ENCODE measurements around the gene LUZP2.

LUZP2 gene

DNA sequence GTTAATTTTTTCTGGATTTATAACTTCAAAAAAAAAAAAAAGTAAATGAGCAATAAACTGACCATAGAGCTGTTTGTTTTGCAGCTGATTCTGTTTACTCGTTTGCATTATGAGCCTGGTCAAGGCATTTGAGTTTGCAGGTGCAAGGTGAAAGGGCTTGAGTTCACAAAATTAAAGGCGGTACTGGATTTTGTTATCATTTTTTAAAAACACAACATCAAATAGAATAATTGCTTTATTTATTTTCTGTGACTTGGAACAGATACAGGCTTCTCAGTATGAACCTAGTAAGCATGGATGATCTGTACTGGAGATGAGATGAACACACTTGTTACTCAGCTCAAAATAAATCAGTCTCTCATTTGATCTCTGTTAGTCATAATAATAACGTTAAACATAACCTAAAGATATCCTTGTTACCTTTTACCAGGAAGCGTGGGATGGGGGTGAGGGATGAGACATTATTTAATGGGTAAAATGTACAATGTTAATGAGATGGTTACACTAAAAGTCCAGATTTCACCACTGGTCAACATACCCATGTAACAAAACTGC is 137.8 kb downstream of the LUZP2 start:
- DNase-seq (ENCODE audit: low read depth in 2 of 2) = no peak

DNA sequence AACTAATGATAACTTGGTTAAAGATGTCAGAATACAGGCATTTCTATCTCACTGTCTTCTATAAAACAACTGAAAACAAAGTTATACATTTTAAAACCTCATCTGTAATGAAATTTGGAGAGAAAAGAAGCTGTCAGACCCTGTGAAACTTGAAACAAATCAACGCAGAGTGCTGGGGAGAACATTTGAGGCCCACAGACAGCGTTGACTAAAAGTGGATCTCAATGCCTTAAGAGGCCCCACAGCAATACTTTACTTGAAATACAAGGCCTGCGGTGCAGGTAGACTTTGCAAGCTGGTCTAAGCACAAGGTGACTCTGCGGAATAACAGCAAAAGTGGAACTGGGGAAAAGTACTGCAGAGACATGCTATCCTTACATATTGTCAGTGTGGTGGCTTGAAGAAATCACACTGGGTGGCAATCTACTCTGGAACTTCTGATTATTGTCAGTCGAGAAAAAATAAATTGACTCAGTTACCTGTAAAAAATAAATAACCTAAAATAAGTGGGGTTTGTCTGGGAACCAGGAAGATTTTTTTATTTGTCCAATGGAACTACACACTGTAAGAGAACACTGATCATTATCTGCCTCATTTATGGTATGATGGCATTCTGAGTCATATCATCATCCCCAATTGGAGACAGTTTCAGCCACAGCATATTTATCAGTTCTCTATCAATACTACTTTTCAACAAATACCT is 138.9 kb downstream of the LUZP2 start:
- DNase-seq (ENCODE audit: low read depth in 2 of 2) = no peak

DNA sequence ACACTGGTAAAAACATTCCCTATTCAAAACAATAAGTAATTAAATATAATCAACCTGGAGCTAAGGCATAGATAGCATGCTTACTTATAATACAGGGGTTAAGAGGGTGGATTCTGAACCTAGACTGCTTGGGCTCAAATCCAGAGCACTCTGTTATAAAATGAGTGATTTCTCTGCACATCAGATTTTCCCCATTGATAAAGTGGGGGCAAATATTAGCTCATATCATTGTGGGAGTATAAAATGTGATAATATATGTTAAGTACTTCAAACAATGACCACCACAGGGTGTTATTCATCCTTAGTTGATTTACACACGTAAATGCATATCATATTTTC is 139.4 kb downstream of the LUZP2 start:
- no peak for DNase-seq (ENCODE audit: low read depth in 2 of 2)

DNA sequence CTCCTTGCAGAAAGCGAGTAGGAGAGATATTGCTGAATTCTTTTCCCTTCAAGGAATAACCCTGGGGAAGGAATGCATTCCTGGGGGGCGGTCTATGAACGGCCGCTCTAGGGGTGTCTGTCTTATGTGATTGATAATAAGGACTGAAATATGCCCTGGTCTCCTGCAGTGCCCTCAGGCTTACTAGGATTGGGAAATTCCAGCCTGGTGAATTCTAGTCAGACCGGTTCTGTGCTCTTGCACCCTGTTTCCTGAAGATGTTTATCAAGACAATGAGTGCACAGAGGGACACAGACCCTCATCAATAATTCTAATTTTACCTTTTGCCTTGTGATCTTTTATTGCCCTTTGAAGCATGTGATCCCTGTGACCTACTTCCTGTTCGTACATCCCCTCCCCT is 140.7 kb downstream of the LUZP2 start:
- DNase-seq (ENCODE audit: low read depth in 2 of 2) = no peak

DNA sequence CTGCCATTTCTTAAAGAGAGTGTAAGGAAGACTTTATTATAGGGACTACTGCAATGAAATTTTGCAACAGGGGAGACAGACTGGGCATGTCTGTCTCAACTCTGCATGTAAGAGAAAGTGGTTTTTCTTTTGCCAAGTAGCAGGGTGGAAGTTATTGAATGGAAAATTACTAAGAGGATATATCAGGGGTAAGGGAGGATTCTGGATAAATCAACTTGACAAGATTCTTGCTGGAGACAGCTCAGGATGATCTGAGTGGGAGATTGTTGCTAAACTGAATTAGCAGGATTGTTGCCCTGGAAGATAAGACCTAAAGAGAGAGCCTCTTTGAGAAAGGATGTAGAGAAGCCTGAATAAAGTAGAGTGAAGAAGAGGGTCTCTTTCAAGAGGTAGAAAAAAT is 145.8 kb downstream of the LUZP2 start:
- DNase-seq (ENCODE audit: low read depth in 2 of 2) = no peak

DNA sequence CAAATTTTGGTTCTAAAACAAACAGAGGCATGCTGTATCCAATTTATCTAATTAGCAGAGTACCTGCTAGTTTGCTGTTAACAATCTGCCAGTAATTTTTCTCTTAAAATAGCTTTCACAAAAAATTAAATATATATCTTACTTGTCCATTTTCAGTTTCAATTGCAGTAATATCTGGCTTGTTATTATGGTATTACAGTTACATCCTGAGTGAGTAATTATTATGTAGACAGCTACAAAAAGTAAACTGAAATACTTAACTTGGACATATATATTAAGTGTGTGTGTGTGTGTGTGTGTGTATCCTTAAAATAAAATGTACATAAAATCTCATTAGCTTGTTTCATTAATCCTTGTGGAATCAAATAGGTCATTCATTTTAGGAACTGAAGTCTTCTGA is 148.7 kb downstream of the LUZP2 start:
- DNase-seq (ENCODE audit: low read depth in 2 of 2) = no peak

DNA sequence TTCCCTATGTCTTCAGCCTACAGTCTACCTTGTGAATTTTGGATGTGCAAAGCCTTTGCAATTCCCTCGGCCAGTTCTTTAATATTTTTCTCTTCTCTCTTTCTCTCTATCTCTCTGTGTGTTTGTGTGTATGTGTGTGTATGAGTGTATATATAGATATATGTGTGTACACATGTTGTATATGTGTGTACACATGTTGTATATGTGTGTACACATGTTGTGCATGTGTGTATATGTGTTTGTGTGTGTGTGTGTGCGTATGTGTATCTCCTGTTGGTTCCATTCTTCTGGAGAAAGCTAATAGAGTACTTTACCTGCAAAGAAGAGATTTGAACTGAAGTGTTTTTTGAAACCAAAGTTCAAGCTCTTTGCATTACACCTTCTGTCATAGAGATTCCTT is 155.0 kb downstream of the LUZP2 start:
- no peak for DNase-seq (ENCODE audit: low read depth in 2 of 2)

DNA sequence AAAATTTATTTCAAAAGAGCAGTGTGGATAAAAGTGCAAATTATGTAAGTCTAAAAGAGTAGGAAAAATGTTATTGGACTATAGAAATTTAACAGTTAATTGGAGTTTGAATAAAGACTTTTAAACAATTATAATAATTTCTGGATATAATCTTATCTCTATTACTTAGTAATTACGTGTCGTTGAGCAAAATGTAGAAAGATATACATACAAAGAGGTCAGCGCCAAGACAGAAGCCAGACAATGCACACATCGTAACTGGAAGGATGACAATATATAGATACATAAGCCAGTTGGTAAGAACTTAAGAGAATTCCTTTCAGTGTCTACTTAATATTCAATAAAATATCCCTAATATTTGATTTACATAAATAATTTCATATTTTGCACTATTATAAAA is 157.0 kb downstream of the LUZP2 start:
- no peak for DNase-seq (ENCODE audit: low read depth in 2 of 2)

DNA sequence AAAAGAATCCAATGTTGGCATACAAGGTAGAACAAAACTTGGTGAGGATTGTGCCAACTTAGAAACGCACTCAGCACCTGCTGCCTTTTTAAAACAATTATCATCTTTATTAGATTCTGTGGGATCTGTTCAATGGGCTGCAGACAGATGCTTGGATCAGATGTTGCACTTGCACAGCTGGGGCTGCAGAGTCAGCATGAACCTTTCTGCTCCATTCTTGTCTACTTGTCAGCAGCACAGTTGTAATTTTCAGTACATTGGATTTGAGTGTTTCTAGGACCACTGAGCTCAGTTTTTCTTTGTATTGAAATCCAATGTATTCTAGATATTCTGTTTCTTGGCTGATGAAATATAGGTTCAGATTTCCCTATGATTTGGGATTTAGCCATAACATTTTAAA is 164.5 kb downstream of the LUZP2 start:
- no peak for DNase-seq (ENCODE audit: low read depth in 2 of 2)

DNA sequence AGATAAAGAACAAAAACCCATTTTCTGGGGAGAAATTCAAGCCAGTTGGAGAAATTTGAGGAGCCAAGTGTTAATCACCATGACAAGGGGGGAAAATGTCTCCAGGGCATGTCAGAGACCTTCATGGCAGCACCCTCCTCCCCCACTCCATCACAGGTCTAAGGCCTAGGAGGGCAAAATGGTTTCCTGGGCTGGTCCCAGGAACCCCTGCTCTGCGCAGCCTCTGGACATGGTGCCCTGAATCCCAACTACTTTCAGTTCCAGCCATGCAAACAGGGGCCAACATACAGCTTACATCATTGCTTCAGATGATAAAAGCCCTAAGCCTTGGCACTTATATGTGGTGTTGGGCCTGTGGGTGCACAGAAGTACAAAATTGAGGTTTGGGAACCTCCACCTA is 167.5 kb downstream of the LUZP2 start:
- no peak for DNase-seq (ENCODE audit: low read depth in 2 of 2)

DNA sequence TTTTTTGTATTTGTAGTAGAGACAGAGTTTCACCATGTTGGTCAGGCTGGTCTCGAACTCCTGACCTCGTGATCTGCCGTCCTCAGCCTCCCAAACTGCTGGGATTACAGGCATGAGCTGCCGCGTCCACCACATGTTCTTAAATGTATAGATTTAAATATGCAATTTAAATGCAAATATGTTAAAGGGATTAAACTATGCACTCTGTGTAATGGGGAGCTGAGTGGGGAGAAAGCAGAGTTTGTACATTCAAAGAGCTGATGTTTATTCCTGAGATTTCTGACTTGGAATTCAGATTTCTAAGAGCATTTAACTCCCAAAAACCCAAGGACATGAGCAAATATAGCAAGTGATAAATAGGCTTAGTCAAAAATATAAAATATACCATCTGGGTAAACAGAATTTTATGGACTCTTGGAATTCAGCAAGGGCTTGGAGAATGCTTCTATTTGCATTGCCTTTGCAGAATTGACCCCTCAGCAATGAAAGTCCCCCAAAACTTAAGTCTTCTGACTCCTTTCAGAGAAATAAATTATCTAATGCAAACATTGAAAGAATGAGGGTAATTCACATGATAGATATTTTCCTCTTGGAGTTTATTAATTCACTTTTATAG is 170.6 kb downstream of the LUZP2 start:
- DNase-seq (ENCODE audit: low read depth in 2 of 2) = no peak

DNA sequence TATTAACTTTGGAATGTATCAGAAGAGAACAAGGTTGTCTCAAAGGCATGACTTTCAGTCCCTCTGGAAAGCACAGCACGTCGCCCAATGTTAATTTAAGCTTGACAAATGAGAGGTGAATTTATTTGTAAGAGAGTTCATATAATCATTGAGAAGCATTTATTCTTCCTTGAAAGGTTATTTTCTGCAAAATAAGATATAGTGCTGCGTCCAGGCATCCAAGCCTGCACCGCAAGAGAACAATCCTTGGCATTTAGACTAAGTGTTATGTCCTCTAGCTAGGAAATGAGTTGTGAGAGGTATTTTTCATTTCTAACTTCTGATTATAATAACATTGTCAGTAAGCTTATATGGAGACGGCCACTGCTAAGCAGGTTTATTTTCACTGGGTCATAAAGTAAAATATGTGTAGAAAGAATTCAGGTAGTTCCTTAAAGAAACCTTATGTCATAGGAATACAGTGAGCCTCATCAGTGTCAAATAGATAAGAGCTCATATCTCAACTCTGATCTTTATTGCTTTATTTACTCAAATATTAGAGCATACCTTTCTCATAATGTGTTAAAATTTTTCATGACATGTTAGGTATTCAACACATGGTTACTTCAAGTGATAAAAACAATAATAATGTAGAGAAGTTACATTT is 182.0 kb downstream of the LUZP2 start:
- no peak for DNase-seq (ENCODE audit: low read depth in 2 of 2)

DNA sequence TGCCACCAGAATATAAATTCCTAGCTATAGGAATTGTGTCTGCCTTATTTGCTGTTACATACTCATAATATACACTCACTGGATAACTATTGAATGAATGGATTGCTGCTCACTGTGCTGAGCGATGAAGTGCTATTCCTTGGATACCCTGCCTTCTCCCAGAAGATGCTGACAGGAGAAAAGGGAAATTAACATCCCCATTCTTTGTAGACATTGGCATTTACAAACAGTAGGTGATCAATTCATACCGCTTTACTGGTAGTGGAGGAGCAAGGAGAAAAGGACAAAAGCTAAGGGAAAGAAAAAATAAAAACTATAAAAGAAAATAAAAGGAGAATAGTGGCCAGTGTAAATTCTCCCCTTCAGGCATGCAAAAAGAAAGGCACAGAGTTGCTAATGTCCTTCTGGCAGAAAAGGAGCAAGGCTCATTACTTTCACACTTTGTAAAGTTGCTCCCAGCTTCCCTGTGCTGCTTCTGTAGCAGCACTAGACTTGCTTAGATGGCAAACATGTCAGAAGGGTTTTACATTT is 183.0 kb downstream of the LUZP2 start:
- no peak for DNase-seq (ENCODE audit: low read depth in 2 of 2)

DNA sequence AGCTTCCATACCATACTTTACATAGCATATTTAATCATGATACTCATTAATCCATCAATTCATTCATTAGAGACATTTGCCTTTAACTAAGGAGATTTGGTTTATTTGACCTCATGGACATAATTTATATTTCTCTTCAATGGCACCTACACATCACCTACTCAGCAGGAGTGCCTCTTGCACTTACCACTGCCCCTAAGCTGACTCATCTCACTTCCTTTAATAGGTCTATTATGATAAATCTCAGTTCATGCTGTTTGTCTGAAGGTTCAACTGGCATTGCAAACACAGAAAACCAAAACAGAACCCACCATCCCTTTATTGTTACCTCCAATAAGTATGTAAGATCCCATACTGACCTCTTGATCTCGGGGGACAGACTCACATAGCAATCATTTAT is 186.7 kb downstream of the LUZP2 start:
- DNase-seq (ENCODE audit: low read depth in 2 of 2) = no peak

DNA sequence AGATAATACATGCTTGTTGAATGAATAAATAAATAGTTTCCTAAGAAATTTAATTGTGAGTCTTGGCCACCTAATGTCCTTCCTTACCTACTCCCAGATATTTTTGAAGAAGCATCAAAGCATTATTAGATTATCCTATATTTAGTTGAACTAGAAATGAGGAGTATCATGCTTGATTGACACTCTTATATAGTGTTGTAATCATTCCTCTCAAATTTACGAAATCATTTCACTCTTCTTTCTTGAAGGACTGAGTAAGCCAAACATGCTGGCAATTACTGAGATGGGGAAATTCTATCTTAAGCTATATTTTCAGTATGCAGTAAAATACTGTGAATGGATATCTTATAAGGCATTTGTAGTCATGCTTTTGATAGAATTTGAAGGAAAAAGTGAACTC is 189.0 kb downstream of the LUZP2 start:
- DNase-seq (ENCODE audit: low read depth in 2 of 2) = no peak

DNA sequence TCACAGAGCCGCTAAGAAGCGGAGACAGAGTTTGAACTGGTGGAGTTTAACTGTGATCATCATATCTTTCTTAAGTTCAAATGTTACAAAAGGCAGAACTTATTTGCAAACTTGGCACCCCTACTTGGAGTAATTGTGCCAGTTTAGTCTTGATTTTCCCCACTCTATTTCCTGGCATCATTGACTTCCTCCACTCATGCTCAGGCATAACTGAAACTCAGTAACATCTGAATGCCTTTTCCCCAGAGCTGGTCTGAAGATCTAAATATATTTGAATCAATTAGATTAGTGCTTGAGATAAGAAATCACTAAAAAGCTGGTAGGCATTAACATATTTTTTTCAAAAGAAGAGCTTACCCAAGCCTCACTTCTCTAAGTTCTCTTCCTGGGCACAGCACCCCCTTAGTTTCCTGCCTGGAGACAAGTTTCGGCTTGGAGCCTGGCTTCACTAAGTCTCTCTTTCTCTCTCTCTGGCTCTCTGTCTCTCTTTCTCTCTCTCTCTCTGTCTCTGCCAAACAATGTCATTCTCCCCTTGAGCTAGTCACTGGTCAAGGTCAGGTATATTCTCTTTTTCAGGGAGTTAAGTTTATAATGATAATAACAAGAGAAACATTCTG is 190.8 kb downstream of the LUZP2 start:
- DNase-seq (ENCODE audit: low read depth in 2 of 2) = no peak

DNA sequence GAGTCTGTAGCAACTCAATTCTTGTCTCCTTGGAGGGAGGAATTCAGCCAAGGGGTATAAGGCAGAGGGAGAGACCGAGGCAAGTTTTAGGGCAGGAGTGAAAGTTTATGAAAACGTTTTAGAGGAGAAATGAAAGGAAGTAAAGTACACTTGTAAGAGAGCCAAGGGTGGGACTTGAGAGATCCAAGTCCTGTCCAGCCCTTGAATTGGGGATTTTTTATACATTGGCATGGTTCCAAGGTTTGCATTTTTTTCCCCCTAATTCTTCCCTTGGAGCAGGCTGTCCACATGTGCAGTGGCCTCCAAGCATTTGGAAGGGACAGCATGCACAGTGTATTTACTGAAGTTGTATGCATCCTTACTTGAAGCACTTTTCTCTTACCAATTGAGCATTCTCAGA is 192.1 kb downstream of the LUZP2 start:
- DNase-seq (ENCODE audit: low read depth in 2 of 2) = no peak

DNA sequence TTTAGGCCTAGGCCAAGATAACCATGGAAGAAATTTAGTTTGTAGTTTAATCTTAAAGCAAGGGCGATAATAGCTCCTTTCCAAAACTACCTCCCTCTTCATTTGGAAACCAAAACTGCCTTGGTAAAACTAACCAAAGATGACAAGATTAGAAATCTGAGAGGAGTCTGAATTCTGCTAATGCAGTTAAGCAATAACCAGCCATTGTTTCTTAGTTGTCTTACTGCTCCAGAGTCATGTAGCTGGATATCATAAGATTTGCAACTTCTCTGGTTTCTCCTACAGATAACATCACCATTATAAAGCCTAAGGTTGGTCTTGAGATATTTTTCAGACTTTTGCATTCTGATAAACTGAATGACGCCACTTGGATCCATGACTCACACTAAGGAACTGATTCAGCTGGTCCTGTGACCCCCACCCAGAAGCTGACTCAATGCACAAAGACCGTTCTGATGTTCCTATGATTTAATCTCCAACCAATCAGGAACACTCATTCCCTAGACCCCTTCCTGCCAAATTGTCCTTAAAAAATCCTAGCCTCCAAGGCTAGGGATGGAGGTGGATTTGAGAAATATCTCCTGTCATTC is 200.8 kb downstream of the LUZP2 start:
- no peak for DNase-seq (ENCODE audit: low read depth in 2 of 2)

DNA sequence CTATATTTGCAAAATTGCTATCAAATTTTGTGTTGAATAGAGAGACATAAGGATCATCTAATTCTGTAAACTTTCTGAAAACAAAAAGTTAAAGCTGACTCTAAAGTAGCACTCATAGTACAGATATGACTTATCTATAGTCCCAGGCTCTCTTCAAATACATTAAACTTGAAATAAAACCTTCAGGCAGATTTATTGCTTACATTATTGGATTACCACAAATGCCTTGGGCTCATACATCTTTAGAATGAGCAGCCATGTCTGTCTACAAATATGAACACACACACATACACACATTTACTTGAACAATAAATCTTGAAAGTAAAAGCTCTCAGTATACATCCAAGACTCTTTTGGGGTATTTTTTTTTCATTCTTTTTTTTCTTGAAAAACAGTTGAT is 207.9 kb downstream of the LUZP2 start:
- no peak for DNase-seq (ENCODE audit: low read depth in 2 of 2)

DNA sequence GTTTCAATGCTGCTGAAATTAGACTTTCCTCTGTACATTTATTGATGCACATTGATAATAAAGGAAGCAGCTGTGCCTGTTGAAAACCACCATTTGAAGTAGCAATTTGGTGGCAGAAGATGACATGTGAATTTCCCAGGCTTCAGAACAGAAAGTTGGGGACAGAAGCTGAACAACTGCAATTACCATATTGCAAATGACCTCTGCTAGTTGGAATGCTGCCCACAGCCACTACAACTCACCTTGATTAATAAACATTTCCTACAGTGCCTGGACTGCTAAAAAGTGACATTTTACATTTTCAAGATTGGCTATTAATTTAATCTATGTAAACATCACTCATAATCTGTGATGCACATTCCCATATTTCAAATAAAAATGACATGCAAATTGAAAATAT is 208.6 kb downstream of the LUZP2 start:
- no peak for DNase-seq (ENCODE audit: low read depth in 2 of 2)

DNA sequence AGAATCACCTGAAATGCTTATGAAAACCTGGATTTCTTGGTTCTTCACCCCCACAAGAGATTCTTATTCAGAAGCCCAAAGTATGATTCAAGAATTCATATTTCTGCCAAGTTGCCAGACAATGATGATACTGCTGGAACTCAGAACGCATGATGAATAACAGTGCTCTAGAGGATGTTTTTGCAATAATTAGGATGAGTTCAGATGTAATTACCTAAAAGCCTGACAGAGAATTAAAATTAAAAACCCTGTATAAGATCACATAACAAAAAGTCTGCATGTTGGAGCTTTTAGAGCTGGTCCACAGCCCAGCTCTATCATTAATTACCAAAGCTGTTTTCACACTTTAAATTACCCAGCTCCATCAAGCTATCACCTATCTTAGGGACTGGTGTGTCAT is 211.8 kb downstream of the LUZP2 start:
- no peak for DNase-seq (ENCODE audit: low read depth in 2 of 2)

DNA sequence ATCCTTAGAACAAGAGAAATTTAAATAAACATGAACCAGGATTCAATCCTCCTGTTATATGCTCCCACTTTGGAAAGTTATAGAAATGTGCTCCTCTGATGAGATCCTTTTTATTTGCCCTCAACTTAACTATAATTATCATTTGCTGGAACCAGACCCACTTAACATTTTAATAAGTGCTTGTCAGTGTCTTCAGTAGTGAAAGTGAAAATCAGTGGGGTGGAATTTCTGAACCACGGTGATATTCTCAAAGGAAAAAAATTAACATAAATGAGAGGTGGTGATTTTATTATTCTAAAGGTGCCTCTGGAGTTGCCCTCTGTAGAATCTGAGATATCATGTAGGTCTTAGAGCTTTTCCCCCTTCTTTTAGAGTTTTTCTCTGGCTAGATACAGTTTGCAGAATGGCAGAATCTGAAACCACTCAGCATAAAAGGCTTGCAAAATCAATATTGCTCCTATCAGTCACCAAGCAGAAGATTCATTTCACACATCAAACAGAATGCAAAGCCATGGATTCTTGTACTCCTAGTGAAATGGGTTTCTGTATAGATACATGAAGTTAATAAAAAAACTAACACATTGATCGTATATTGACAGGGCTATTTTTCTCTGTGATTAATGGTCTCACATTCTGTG is 213.2 kb downstream of the LUZP2 start:
- DNase-seq (ENCODE audit: low read depth in 2 of 2) = no peak

All from stimulated activated CD8-positive, alpha-beta memory T cell treated with anti-CD3 and anti-CD28 coated beads, Interleukin-2, amount 100 ng/mL, for 48 hours (primary cell).